Activated naive CD4-positive, alpha-beta T cell treated with anti-CD3 and anti-CD28 coated beads, Interleukin-2, amount 10 ng/mL, durations not matched to agents 7 days and 5 days (primary cell): Measurements from ENCODE around the gene XIST.
"Not testable (repeated sequence)": the region's sequence is repeated elsewhere in the genome, so short reads cannot be mapped to it uniquely, and the experiment has no call there.

ENCODE experiments used
- CTCF ChIA-PET: fragments of 350-600 bp; sonication (Branson Sonifier 250); formaldehyde crosslinking; loops from one replicate; lab custom pipeline; 2021; ENCODE audit warnings: antibody characterized with exemption; lab: Charles Lee
- DNase-seq: peaks from one replicate; pipeline ENCODE4 v3.0.0-alpha.2; 2020
- H3K27ac Mint-ChIP-seq: one replicate; pipeline ENCODE4 v1.8.0; 2021; ENCODE audit warnings: mild to moderate bottlenecking, moderate library complexity, mixed read lengths
- H3K27me3 Mint-ChIP-seq: one replicate; pipeline ENCODE4 v1.8.0; 2021; ENCODE audit warnings: mild to moderate bottlenecking, mixed read lengths
- H3K36me3 Mint-ChIP-seq: one replicate; pipeline ENCODE4 v1.8.0; 2021; ENCODE audit warnings: mixed read lengths
- H3K4me1 Mint-ChIP-seq: one replicate; pipeline ENCODE4 v1.8.0; 2021; ENCODE audit warnings: mixed read lengths
- H3K4me3 Mint-ChIP-seq: one replicate; pipeline ENCODE4 v1.8.0; 2021; ENCODE audit warnings: mild to moderate bottlenecking, moderate library complexity, mixed read lengths
- H3K9me3 Mint-ChIP-seq: one replicate; pipeline ENCODE4 v1.8.0; 2021; ENCODE audit warnings: mixed read lengths

XIST gene

GRCh38 chrX:73830489-73831414, 21.8 kb downstream of the XIST start:
- H3K36me3 Mint-ChIP-seq = no peaks in the 10 kb centered on the region
- CTCF ChIA-PET = no interaction called here
- no peak overlapping the region for H3K27ac Mint-ChIP-seq
- DNase-seq = no peak
- no peak overlapping the region for H3K4me3 Mint-ChIP-seq
- no peaks in the 10 kb centered on the region for H3K4me1 Mint-ChIP-seq
- no peaks in the 10 kb centered on the region for H3K9me3 Mint-ChIP-seq
- no peaks in the 10 kb centered on the region for H3K27me3 Mint-ChIP-seq

GRCh38 chrX:73829890-73830466, 22.5 kb downstream of the XIST start:
- H3K27me3 Mint-ChIP-seq = no peaks in the 10 kb centered on the region
- CTCF ChIA-PET = no interaction called here
- no peak overlapping the region for H3K4me3 Mint-ChIP-seq
- no peaks in the 10 kb centered on the region for H3K9me3 Mint-ChIP-seq
- H3K36me3 Mint-ChIP-seq = no peaks in the 10 kb centered on the region
- H3K4me1 Mint-ChIP-seq = no peaks in the 10 kb centered on the region
- no peak overlapping the region for H3K27ac Mint-ChIP-seq
- no peak for DNase-seq

GRCh38 chrX:73828080-73828720, 24.3 kb downstream of the XIST start:
- DNase-seq = no peak
- H3K4me1 Mint-ChIP-seq = no peaks in the 10 kb centered on the region
- H3K27ac Mint-ChIP-seq = no peak overlapping the region
- no peaks in the 10 kb centered on the region for H3K36me3 Mint-ChIP-seq
- CTCF ChIA-PET = no interaction called here
- no peak overlapping the region for H3K4me3 Mint-ChIP-seq
- H3K9me3 Mint-ChIP-seq = no peaks in the 10 kb centered on the region
- no peaks in the 10 kb centered on the region for H3K27me3 Mint-ChIP-seq

GRCh38 chrX:73827406-73827805, 25.1 kb downstream of the XIST start:
- CTCF ChIA-PET = no interaction called here
- Mint-ChIP-seq H3K4me1 (no peaks in the 10 kb centered on the region), H3K27ac (no peak overlapping the region), H3K27me3 (no peaks in the 10 kb centered on the region), H3K36me3 (no peaks in the 10 kb centered on the region), H3K9me3 (no peaks in the 10 kb centered on the region), H3K4me3 (no peak overlapping the region)
- no peak for DNase-seq

- H3K9me3 Mint-ChIP-seq = no peaks in the 10 kb centered on the region
- H3K4me3 Mint-ChIP-seq = no peak overlapping the region
- no peaks in the 10 kb centered on the region for H3K4me1 Mint-ChIP-seq
- CTCF ChIA-PET = no interaction called here
- H3K36me3 Mint-ChIP-seq = no peaks in the 10 kb centered on the region
- no peaks in the 10 kb centered on the region for H3K27me3 Mint-ChIP-seq
- H3K27ac Mint-ChIP-seq = no peak overlapping the region
- no peak for DNase-seq
Observed at GRCh38 chrX:73826996-73827395, 25.5 kb downstream of the XIST start.

GRCh38 chrX:73825569-73825968, 26.9 kb downstream of the XIST start:
- Mint-ChIP-seq H3K36me3 (no peaks in the 10 kb centered on the region), H3K4me1 (no peaks in the 10 kb centered on the region), H3K9me3 (no peaks in the 10 kb centered on the region), H3K27ac (no peak overlapping the region), H3K4me3 (no peak overlapping the region), H3K27me3 (no peaks in the 10 kb centered on the region)
- CTCF ChIA-PET = no interaction called here
- DNase-seq = no peak

GRCh38 chrX:73823473-73824004, 29.0 kb downstream of the XIST start:
- Mint-ChIP-seq H3K4me3 (no peak overlapping the region), H3K27ac (no peak overlapping the region), H3K4me1 (no peaks in the 10 kb centered on the region), H3K36me3 (no peaks in the 10 kb centered on the region), H3K9me3 (no peaks in the 10 kb centered on the region), H3K27me3 (no peaks in the 10 kb centered on the region)
- CTCF ChIA-PET = no interaction called here
- no peak for DNase-seq

- CTCF ChIA-PET = no interaction called here
Observed at GRCh38 chrX:73822775-73823174, 29.7 kb downstream of the XIST start.

GRCh38 chrX:73821921-73822559, 30.5 kb downstream of the XIST start:
- no peaks in the 10 kb centered on the region for H3K36me3 Mint-ChIP-seq
- no peak overlapping the region for H3K4me3 Mint-ChIP-seq
- H3K9me3 Mint-ChIP-seq = no peaks in the 10 kb centered on the region
- DNase-seq = no peak
- no peaks in the 10 kb centered on the region for H3K27me3 Mint-ChIP-seq
- CTCF ChIA-PET = no interaction called here
- H3K27ac Mint-ChIP-seq = no peak overlapping the region
- H3K4me1 Mint-ChIP-seq = no peaks in the 10 kb centered on the region

More at GRCh38 chrX:73822775-73823174, 29.7 kb downstream of the XIST start:
- Mint-ChIP-seq H3K27ac (no peak overlapping the region), H3K27me3 (no peaks in the 10 kb centered on the region), H3K4me1 (no peaks in the 10 kb centered on the region), H3K9me3 (no peaks in the 10 kb centered on the region), H3K36me3 (no peaks in the 10 kb centered on the region), H3K4me3 (no peak overlapping the region)
- DNase-seq = no peak

- DNase-seq, H3K27me3 Mint-ChIP-seq, H3K9me3 Mint-ChIP-seq, H3K27ac Mint-ChIP-seq, H3K4me1 Mint-ChIP-seq, H3K4me3 Mint-ChIP-seq, CTCF ChIA-PET, H3K36me3 Mint-ChIP-seq: not testable (repeated sequence)
Observed at GRCh38 chrX:73819864-73820558, 32.5 kb downstream of the XIST start.

GRCh38 chrX:73818200-73819116, 34.1 kb downstream of the XIST start:
- no peak overlapping the region for H3K27ac Mint-ChIP-seq
- H3K4me1 Mint-ChIP-seq = no peaks in the 10 kb centered on the region
- H3K4me3 Mint-ChIP-seq = no peak overlapping the region

GRCh38 chrX:73817393-73818199, 34.9 kb downstream of the XIST start:
- Mint-ChIP-seq H3K4me1 (no peaks in the 10 kb centered on the region), H3K9me3 (no peaks in the 10 kb centered on the region), H3K27me3 (no peaks in the 10 kb centered on the region), H3K27ac (no peak overlapping the region), H3K4me3 (no peak overlapping the region), H3K36me3 (no peaks in the 10 kb centered on the region)
- no peak for DNase-seq
- CTCF ChIA-PET = no interaction called here

More at GRCh38 chrX:73818200-73819116, 34.1 kb downstream of the XIST start:
- Mint-ChIP-seq H3K9me3 (no peaks in the 10 kb centered on the region), H3K36me3 (no peaks in the 10 kb centered on the region), H3K27me3 (no peaks in the 10 kb centered on the region)
- CTCF ChIA-PET = no interaction called here
- no peak for DNase-seq
